Suprapubic skin (tissue), 4 donors: ENCODE results near the gene HSD17B8.

Experiments
- CTCF ChIP-seq, 2 donors: fragments of 200-600 bp in 1 of 2; fragments of 450-650 bp in 1 of 2; sonication (generic) in 1 of 2; IDR thresholded peaks; one replicate each; pipeline ENCODE4 v1.5.1; 2016 to 2019; ENCODE audit warnings: antibody characterized with exemption in 2 of 2, mild to moderate bottlenecking in 1 of 2, moderate library complexity in 1 of 2
- EP300 ChIP-seq: sonication (generic); formaldehyde crosslinking; IDR thresholded peaks from one replicate; pipeline ENCODE4 v1.6.1; 2017; ENCODE audit warnings: antibody characterized with exemption
- POLR2A ChIP-seq, 2 donors: fragments of 450-650 bp; IDR thresholded peaks; one replicate each; pipeline ENCODE4 v1.6.1; 2017; ENCODE audit warnings: antibody characterized with exemption in 2 of 2, mild to moderate bottlenecking in 2 of 2, moderate library complexity in 2 of 2
- POLR2AphosphoS5 ChIP-seq, 3 donors: sonication (generic); formaldehyde crosslinking; IDR thresholded peaks; one replicate each; pipeline ENCODE4 v1.6.1; 2017; ENCODE audit warnings: antibody characterized with exemption in 3 of 3

GRCh38 chr6:33252759-33253158 is 48.3 kb downstream of the HSD17B8 start:
- TF ChIP-seq POLR2AphosphoS5 (IDR thresholded peaks at IDR 0.05) = no peak
- TF ChIP-seq CTCF (IDR thresholded peaks at IDR 0.05) = no peak
- TF ChIP-seq POLR2A (IDR thresholded peaks at IDR 0.05) = no peak
- no peak for TF ChIP-seq EP300
